PC-3 (cell line): ENCODE data around the gene ZNF26.

Experiments
- EZH2 ChIP-seq: fragments of 300-600 bp; sonication (generic); IDR thresholded peaks from one replicate; pipeline ENCODE4 v1.6.1; 2017; ENCODE audit warnings: antibody characterized with exemption, mild to moderate bottlenecking, low read length; ENCODE audit not compliant: unreplicated experiment
- EZH2phosphoT487 ChIP-seq: fragments of 300-600 bp; sonication (generic); IDR thresholded peaks from 2 replicates; pipeline ENCODE4 v1.6.1; 2018; ENCODE audit warnings: mild to moderate bottlenecking, antibody characterized with exemption, low read length, borderline replicate concordance
- TF ChIP-seq, protein P1 (sequence below): fragments of 300-600 bp; sonication (generic); conservative IDR thresholded peaks from 2 replicates; pipeline ENCODE4 v1.5.1; 2017; ENCODE audit warnings: antibody characterized with exemption, low read depth, mild to moderate bottlenecking, low read length

DNA sequence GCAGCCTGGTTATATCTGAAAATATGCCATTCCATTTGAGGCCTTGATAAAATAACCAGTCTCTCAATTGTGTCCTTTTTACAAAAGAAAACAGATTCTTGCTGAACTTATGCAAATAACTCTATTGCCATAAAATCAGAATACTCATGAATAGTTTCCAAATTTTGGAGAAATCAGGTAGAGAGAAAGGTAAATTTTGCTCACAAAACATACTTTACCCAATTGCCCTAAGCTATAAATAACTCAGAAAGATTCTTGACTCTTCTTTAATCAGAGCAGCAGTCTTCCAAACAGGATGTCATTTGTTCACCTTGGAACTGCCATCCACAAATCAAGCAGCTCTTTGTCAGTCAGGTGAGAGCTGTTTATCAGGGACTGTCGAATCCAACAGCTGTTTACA, 12.6 kb downstream of the ZNF26 start:
- TF ChIP-seq, protein P1, sequence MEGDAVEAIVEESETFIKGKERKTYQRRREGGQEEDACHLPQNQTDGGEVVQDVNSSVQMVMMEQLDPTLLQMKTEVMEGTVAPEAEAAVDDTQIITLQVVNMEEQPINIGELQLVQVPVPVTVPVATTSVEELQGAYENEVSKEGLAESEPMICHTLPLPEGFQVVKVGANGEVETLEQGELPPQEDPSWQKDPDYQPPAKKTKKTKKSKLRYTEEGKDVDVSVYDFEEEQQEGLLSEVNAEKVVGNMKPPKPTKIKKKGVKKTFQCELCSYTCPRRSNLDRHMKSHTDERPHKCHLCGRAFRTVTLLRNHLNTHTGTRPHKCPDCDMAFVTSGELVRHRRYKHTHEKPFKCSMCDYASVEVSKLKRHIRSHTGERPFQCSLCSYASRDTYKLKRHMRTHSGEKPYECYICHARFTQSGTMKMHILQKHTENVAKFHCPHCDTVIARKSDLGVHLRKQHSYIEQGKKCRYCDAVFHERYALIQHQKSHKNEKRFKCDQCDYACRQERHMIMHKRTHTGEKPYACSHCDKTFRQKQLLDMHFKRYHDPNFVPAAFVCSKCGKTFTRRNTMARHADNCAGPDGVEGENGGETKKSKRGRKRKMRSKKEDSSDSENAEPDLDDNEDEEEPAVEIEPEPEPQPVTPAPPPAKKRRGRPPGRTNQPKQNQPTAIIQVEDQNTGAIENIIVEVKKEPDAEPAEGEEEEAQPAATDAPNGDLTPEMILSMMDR = no peak
- TF ChIP-seq EZH2phosphoT487 = no peak
- TF ChIP-seq EZH2 = no peak
